Measurements from ENCODE around the gene MGAT5. TPM values are rescaled to one million over a fixed set of nuclear protein-coding genes. Genes with fewer than 3 reads are reported as not detected.

MGAT5 gene
- total RNA-seq (10 to 100 TPM; 78.1 to 81.3 TPM), polyA plus RNA-seq (10 to 100 TPM in 1 of 2 donors, 1 to 10 TPM in 1; 4.4 to 17.9 TPM)

GRCh38 chr2:134253804-134254203, at the start of gene MGAT5:
TSS of gene MGAT5 (plus strand) at chr2:134254072. CDS start at chr2:134254404, 332 bp downstream.
- ChIA-PET POLR2A (ENCODE audit: partially characterized antibody) (interaction anchor here (0.7 to 2.1 kb wide), 6 partner anchors 9 to 134 kb away, joined by 3 to 11 read pairs (median 4); no protein-coding TSS in a partner anchor), CTCF (ENCODE audit: partially characterized antibody) (interaction anchor here (0.7 to 7.7 kb wide), 6 partner anchors 9 to 135 kb away, joined by 3 to 39 read pairs (median 5); no protein-coding TSS in a partner anchor)
- no peaks in the 10 kb centered on the region for H3K36me3 ChIP-seq (ENCODE audit: insufficient read depth, low read length)
- Mint-ChIP-seq H3K4me1 (peaks cover 78 to 95% (median 87%) of the 10 kb centered on the region in 4 donors), H3K9me3 (no peaks in the 10 kb centered on the region), H3K27ac (peak within 1 kb of the TSS in 5 of 7 donors; percentile 67 to 93 (median 84)), H3K27me3 (no peaks in the 10 kb centered on the region), H3K4me3 (peak within 1 kb of the TSS; percentile 13 to 82 (median 44)), H3K36me3 (peaks cover 29 to 31% of the 10 kb centered on the region in 2 donors)
- no peak for DNase-seq
- H3K4me1 ChIP-seq (ENCODE audit: insufficient read depth, low read length), result peaks cover 90% of the 10 kb centered on the region
- H3K4me3 ChIP-seq (ENCODE audit: low read length in 2 of 2), result no peak within 1 kb of the TSS
- no peak within 1 kb of the TSS for H3K27ac ChIP-seq (ENCODE audit: low read depth, low read length)
- H3K9me3 ChIP-seq (ENCODE audit: control insufficient read depth in 1 of 2, low read length in 2 of 2), result no peaks in the 10 kb centered on the region
- no peaks in the 10 kb centered on the region for H3K27me3 ChIP-seq (ENCODE audit: insufficient read depth, low read length)
- intact Hi-C loops (cut with micrococcal nuclease), result no loop called here

GRCh38 chr2:134205087-134205486, 48.8 kb upstream of the MGAT5 start:
- DNase-seq, result no peak
- Mint-ChIP-seq H3K36me3 (no peaks in the 10 kb centered on the region), H3K4me1 (peaks cover 29 to 41% (median 38%) of the 10 kb centered on the region in 4 donors), H3K27ac (no peak overlapping the region), H3K4me3 (no peak overlapping the region), H3K27me3 (no peaks in the 10 kb centered on the region), H3K9me3 (no peaks in the 10 kb centered on the region)
- H3K9me3 ChIP-seq (ENCODE audit: control insufficient read depth in 1 of 2, low read length in 2 of 2), result no peaks in the 10 kb centered on the region
- H3K27me3 ChIP-seq (ENCODE audit: insufficient read depth, low read length), result no peaks in the 10 kb centered on the region
- no peak overlapping the region for H3K27ac ChIP-seq (ENCODE audit: low read depth, low read length)
- H3K4me3 ChIP-seq (ENCODE audit: low read length in 2 of 2), result no peak overlapping the region
- intact Hi-C loops (cut with micrococcal nuclease), result loop anchor here (5.0 kb wide), 4 partner anchors 42 to 318 kb away; no protein-coding TSS in a partner anchor
- POLR2A ChIA-PET (ENCODE audit: partially characterized antibody), result interaction anchor here (0.7 to 8.5 kb wide), 8 partner anchors 12 to 85 kb away, joined by 3 to 98 read pairs (median 6); no protein-coding TSS in a partner anchor
- CTCF ChIA-PET (ENCODE audit: partially characterized antibody), result interaction anchor here (0.6 to 12.7 kb wide), 20 partner anchors 8 to 320 kb away, joined by 3 to 358 read pairs (median 19); no protein-coding TSS in a partner anchor
- H3K4me1 ChIP-seq (ENCODE audit: insufficient read depth, low read length), result peaks cover 74% of the 10 kb centered on the region
- H3K36me3 ChIP-seq (ENCODE audit: insufficient read depth, low read length), result no peaks in the 10 kb centered on the region

- no peaks in the 10 kb centered on the region for H3K9me3 ChIP-seq (ENCODE audit: control insufficient read depth in 1 of 2, low read length in 2 of 2)
- CTCF ChIA-PET (ENCODE audit: partially characterized antibody), result interaction anchor here (1.1 to 12.7 kb wide), 19 partner anchors 9 to 321 kb away, joined by 3 to 358 read pairs (median 23); no protein-coding TSS in a partner anchor
- Mint-ChIP-seq H3K27me3 (no peaks in the 10 kb centered on the region), H3K4me1 (peaks cover 21 to 34% (median 31%) of the 10 kb centered on the region in 4 donors), H3K9me3 (no peaks in the 10 kb centered on the region), H3K4me3 (peak overlapping the region in 4 of 8 donors; percentile 3 to 52 (median 18)), H3K27ac (no peak overlapping the region), H3K36me3 (no peaks in the 10 kb centered on the region)
- H3K27ac ChIP-seq (ENCODE audit: low read depth, low read length), result no peak overlapping the region
- H3K36me3 ChIP-seq (ENCODE audit: insufficient read depth, low read length), result no peaks in the 10 kb centered on the region
- POLR2A ChIA-PET (ENCODE audit: partially characterized antibody), result interaction anchor here (1.0 to 8.5 kb wide), 13 partner anchors 9 to 86 kb away, joined by 3 to 98 read pairs (median 6); no protein-coding TSS in a partner anchor
- no peaks in the 10 kb centered on the region for H3K27me3 ChIP-seq (ENCODE audit: insufficient read depth, low read length)
- intact Hi-C loops (cut with micrococcal nuclease), result loop anchor here (5.0 kb wide), 4 partner anchors 41 to 319 kb away; no protein-coding TSS in a partner anchor
- peaks cover 70% of the 10 kb centered on the region for H3K4me1 ChIP-seq (ENCODE audit: insufficient read depth, low read length)
- no peak for DNase-seq
- no peak overlapping the region for H3K4me3 ChIP-seq (ENCODE audit: low read length in 2 of 2)
Observed at GRCh38 chr2:134206031-134206430, 47.8 kb upstream of the MGAT5 start.

- Histone ChIP-seq H3K4me1 (ENCODE audit: insufficient read depth, low read length) (peaks cover 65% of the 10 kb centered on the region), H3K27ac (ENCODE audit: low read depth, low read length) (no peak overlapping the region), H3K4me3 (ENCODE audit: low read length in 2 of 2) (no peak overlapping the region), H3K27me3 (ENCODE audit: insufficient read depth, low read length) (no peaks in the 10 kb centered on the region), H3K36me3 (ENCODE audit: insufficient read depth, low read length) (no peaks in the 10 kb centered on the region), H3K9me3 (ENCODE audit: control insufficient read depth in 1 of 2, low read length in 2 of 2) (no peaks in the 10 kb centered on the region)
- intact Hi-C loops (cut with micrococcal nuclease), result loop anchor here (5.0 kb wide), 4 partner anchors 41 to 319 kb away; no protein-coding TSS in a partner anchor
- no peaks in the 10 kb centered on the region for H3K27me3 Mint-ChIP-seq
- H3K36me3 Mint-ChIP-seq, result no peaks in the 10 kb centered on the region
- ChIA-PET CTCF (ENCODE audit: partially characterized antibody) (interaction anchor here (0.9 to 12.7 kb wide), 24 partner anchors 9 to 322 kb away, joined by 3 to 358 read pairs (median 12); no protein-coding TSS in a partner anchor), POLR2A (ENCODE audit: partially characterized antibody) (interaction anchor here (1.0 to 8.5 kb wide), 11 partner anchors 9 to 86 kb away, joined by 3 to 98 read pairs (median 8); no protein-coding TSS in a partner anchor)
- no peaks in the 10 kb centered on the region for H3K9me3 Mint-ChIP-seq
- H3K27ac Mint-ChIP-seq, result peak overlapping the region in 1 of 7 donors; percentile 92
- H3K4me3 Mint-ChIP-seq, result peak overlapping the region in 4 of 8 donors; percentile 23 to 52 (median 34)
- H3K4me1 Mint-ChIP-seq, result peaks cover 16 to 29% (median 26%) of the 10 kb centered on the region in 4 donors
- DNase-seq, result no peak
Observed at GRCh38 chr2:134206573-134206972, 47.3 kb upstream of the MGAT5 start.

GRCh38 chr2:134207589-134208209, 46.2 kb upstream of the MGAT5 start:
- H3K27ac ChIP-seq (ENCODE audit: low read depth, low read length), result no peak overlapping the region
- no peaks in the 10 kb centered on the region for H3K27me3 ChIP-seq (ENCODE audit: insufficient read depth, low read length)
- Mint-ChIP-seq H3K27ac (peak overlapping the region in 5 of 7 donors; percentile 25 to 80 (median 63)), H3K4me3 (peak overlapping the region in 2 of 8 donors; percentile 4 to 50), H3K4me1 (peaks cover 10 to 21% (median 18%) of the 10 kb centered on the region in 4 donors), H3K9me3 (no peaks in the 10 kb centered on the region), H3K36me3 (no peaks in the 10 kb centered on the region), H3K27me3 (no peaks in the 10 kb centered on the region)
- no peaks in the 10 kb centered on the region for H3K9me3 ChIP-seq (ENCODE audit: control insufficient read depth in 1 of 2, low read length in 2 of 2)
- no peak overlapping the region for H3K4me3 ChIP-seq (ENCODE audit: low read length in 2 of 2)
- ChIA-PET POLR2A (ENCODE audit: partially characterized antibody) (interaction anchor here (0.6 to 8.5 kb wide), 11 partner anchors 10 to 201 kb away, joined by 3 to 98 read pairs (median 8); no protein-coding TSS in a partner anchor), CTCF (ENCODE audit: partially characterized antibody) (interaction anchor here (0.7 to 12.7 kb wide), 40 partner anchors 10 to 323 kb away, joined by 3 to 358 read pairs (median 4); no protein-coding TSS in a partner anchor)
- H3K4me1 ChIP-seq (ENCODE audit: insufficient read depth, low read length), result peaks cover 53% of the 10 kb centered on the region
- no peaks in the 10 kb centered on the region for H3K36me3 ChIP-seq (ENCODE audit: insufficient read depth, low read length)
- DNase-seq, result peak; percentile 58 to 68 (median 64)
- intact Hi-C loops (cut with micrococcal nuclease), result loop anchor here (5.0 kb wide), 4 partner anchors 40 to 320 kb away; no protein-coding TSS in a partner anchor

GRCh38 chr2:134208825-134209224, 45.0 kb upstream of the MGAT5 start:
- Mint-ChIP-seq H3K27me3 (no peaks in the 10 kb centered on the region), H3K9me3 (no peaks in the 10 kb centered on the region), H3K4me3 (no peak overlapping the region), H3K36me3 (no peaks in the 10 kb centered on the region), H3K27ac (no peak overlapping the region), H3K4me1 (peaks cover 8 to 30% (median 19%) of the 10 kb centered on the region in 4 donors)
- intact Hi-C loops (cut with micrococcal nuclease), result loop anchor here (5.0 kb wide), 4 partner anchors 38 to 322 kb away; no protein-coding TSS in a partner anchor
- Histone ChIP-seq H3K9me3 (ENCODE audit: control insufficient read depth in 1 of 2, low read length in 2 of 2) (no peaks in the 10 kb centered on the region), H3K36me3 (ENCODE audit: insufficient read depth, low read length) (no peaks in the 10 kb centered on the region), H3K27me3 (ENCODE audit: insufficient read depth, low read length) (no peaks in the 10 kb centered on the region), H3K4me1 (ENCODE audit: insufficient read depth, low read length) (peaks cover 45% of the 10 kb centered on the region), H3K27ac (ENCODE audit: low read depth, low read length) (no peak overlapping the region), H3K4me3 (ENCODE audit: low read length in 2 of 2) (no peak overlapping the region)
- ChIA-PET CTCF (ENCODE audit: partially characterized antibody) (interaction anchor here (1.1 to 12.7 kb wide), 16 partner anchors 8 to 324 kb away, joined by 3 to 358 read pairs (median 20); no protein-coding TSS in a partner anchor), POLR2A (ENCODE audit: partially characterized antibody) (interaction anchor here (1.4 to 8.5 kb wide), 3 partner anchors 9 to 88 kb away, joined by 8 to 98 read pairs (median 73); no protein-coding TSS in a partner anchor)
- no peak for DNase-seq
